GM18526 (cell line): ENCODE measurements around the gene EEF1AKMT1.

Source experiments
- POLR2A ChIP-seq: IDR thresholded peaks from 3 replicates; pipeline ENCODE4 v1.6.1; 2011; ENCODE audit not compliant: insufficient read length; ENCODE audit errors: extremely low read depth

The EEF1AKMT1 gene

DNA sequence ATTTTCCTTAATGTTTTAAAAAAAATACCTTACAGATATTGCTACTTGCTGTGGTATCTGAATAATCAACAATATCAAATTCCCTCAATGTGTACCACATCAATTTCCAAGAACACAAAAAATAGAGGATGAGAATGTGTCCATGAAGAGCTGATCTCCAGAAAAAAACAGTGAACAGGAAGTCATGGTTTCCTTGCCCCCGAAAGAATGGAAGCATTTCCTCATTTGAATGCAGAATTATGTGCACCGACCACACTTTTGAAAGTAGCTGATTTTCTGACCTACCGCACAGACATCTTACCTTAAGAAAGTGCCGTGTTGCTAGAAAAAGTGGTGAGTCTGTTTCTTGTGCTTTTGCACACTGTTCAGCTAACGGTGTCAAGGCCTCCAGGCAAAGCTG is 13.4 kb upstream of the EEF1AKMT1 start:
- no peak for TF ChIP-seq POLR2A

DNA sequence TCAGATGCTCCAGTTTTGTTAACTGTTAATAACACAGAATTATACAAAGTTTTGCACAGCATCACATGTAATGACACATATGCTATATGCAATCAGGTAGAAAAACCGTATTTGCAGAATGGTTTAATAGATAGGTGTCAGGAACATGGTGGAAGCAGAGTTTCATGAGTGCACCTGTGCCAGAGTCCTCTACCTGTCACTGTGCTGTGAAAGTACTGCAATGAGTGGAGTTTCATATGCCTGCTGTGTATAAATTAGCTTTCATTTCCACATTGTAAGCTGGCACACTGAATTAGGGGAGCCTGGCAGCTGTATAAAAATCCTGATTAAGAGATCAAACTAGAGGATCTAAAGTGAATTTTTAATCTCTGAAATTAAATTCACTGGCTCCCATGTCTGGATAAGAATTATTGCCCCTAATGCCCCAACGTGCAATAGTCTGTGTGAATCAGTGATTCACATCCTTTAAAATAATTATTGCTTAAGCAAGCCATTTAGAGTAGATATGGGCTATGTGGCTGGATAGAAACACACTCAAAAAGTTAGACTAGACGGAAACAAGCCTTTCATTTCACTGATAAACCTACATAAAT is 8.5 kb upstream of the EEF1AKMT1 start:
- no peak for TF ChIP-seq POLR2A

DNA sequence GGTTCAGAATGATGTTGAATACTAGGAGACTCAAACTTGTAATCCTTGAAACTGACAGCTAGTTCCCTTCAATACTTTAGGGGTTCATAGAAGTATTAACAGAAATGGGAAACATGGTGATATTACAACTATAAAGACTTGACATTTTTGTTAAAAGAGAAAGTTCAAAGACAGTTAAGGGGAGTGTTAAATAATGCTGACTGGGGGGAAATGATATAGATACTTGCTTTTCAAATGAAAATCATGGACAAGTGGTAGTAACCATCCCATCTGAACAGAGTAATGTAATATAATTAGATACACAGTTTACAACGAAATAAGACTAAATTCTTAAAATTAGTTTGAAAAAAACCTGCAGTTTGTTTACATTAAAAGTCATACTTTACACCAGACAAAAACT is 6.6 kb upstream of the EEF1AKMT1 start:
- TF ChIP-seq POLR2A: no peak

DNA sequence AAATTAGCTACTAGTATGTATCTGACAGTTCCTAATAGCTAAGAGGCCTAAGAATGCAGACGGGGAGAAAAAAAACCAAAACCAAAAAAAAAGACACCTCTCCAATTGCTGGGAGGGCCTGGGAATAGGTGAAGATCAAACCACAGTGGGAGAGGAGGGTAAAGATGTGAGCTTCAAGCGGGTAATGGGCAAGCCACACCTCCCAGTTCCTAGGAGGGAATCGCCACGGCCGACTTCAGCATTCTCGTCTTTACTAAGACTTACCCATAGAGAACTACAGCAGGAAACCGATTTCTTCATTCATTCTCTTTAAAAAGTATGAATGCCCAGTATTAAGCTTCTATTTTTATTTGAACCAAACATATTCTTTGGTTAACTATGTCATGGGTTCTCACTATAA is 5.6 kb upstream of the EEF1AKMT1 start:
- TF ChIP-seq POLR2A: no peak

DNA sequence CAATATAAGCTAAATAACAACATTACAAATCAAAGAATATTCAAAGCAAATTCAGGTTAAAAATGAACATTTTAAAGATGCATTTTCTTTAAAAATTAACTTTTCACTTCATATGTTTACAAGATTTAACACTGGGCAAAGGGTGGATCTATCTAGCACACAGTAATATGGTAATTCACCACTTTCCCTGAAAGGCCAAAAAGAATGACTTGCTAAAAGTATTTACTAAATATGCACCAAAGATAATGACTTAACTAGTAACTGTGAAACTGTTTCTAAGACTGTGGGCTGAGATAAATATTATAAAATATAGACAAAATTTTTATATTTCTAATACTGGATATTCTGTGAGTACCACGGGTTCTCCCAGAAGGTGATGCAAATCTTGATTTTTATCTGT is 4.5 kb upstream of the EEF1AKMT1 start:
- no peak for TF ChIP-seq POLR2A

DNA sequence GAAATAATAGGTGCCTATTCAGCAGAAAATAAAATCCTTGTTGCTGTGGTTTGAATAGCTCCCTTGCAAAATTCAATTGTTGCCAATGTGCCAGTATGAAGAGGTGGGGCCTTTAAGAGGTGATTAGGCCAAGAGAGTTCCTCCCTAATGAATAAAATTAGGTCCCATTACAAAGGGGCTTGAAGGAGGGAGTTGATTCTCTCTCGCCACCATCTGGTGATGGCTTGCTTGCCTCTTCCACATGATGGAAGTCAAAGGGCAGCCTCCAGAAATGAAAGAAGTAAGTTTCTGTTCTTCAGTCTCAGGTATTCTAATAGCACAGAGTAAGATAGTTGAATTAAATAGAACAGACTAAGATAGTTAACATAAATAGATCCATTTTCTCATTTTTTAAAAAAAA is 3.0 kb upstream of the EEF1AKMT1 start:
- no peak for TF ChIP-seq POLR2A

DNA sequence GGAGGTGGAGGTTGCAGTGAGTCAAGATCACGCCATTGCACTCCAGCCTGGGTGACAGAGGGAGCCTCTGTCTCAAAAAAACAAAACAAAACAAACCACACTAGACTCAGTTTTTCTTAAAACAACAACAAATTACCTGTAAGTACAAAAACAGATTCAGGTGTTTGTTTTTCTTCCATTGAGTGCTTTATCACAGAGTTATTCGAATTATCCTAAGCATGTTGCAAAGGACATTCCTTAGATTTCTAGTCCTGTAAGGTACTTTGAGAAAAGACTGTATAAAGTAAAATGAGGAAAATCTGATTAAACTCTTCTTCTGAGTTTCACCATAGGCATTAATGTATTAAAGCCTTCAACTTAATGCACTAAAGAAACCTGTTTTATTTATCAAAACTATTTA is 2.2 kb upstream of the EEF1AKMT1 start:
- TF ChIP-seq POLR2A: no peak

DNA sequence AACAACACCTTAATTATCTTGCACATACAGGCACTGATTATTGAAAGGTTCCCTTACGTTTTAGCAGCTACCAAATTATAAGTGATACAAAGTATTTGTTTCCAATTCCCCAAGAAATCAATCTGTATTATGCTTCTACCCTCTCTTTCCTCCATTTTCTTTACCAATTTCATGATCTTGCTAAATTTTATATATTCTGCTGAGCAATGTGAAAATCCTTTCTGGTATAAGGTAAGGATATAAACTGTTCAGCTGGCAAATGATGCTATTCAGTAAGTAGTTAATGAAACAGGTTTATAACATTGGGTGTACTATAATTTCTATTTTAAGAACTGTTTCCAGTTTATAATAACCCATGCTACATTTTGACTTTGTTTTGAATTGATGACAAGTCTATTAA is 985 bp upstream of the EEF1AKMT1 start:
- no peak for TF ChIP-seq POLR2A

DNA sequence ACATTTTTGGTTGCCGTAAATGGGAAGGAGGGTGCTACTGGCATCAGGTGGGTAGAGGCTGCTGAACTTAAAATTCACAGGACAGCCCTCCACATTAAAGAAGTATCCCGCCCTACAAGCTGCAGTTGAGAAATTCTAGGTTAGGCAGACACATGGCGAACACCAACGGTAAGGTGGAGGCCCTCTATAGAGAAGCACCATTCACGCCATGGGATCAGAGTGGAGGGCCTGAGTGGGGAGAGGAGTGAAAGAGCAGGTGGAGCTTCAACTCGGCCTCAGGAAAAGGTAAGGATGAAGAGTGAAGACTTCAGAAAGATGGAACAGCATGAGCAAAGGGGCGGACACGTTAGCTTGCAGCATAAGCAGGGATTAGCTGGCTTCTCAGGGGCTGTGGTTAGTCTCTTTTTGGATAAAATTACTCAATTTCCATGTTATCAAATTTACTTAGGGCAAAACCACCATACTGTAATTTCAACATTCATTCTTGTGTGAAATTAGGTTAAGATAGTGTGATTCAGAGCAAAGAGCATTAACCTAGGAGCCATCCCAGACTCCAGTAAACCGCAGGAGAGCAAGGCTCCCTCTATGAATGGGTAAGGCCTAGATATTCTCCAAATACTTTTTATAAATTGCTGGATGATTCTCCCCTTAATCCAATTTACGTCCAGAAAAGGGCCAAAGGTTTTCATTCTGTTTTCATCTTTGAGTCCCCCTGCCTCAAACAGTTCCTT is 1.2 kb downstream of the EEF1AKMT1 start:
- no peak for TF ChIP-seq POLR2A

DNA sequence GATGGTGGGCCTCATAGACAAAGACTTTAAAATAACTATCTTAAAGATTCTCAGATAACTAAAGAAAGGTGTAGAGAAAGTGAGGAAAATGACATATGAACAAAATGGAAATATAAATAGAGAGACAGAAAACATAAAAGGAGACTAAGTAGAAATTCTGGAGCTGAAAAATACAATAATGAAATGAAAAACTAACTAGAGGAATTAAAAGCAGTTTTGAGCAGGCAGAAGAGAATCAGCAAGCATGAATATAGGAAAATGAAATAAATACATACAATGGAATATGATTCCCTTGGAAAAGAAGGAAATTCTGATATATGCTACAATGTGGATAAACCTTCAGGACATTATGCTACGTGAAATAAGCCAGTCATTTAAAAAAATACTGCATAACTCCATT is 3.9 kb downstream of the EEF1AKMT1 start:
- TF ChIP-seq POLR2A: no peak

DNA sequence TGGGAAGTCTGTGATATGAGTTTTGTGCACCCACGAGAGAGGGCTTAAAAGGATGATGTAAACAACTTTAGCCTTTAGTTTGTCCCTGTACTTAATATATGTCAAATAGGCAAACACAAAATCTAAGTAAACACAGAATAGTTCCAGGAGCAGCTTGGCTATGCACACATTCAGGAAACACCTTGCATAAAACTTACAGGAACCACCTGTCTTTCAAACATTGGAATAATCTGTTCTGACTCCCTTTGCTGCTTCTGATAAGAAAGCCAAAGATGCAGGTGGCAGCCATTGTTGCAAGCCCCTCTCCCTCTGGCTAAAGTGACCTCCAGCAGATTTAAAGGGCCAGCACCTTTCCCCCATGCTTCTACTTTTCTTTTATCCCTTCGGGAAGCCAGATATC is 4.7 kb downstream of the EEF1AKMT1 start:
- no peak for TF ChIP-seq POLR2A

DNA sequence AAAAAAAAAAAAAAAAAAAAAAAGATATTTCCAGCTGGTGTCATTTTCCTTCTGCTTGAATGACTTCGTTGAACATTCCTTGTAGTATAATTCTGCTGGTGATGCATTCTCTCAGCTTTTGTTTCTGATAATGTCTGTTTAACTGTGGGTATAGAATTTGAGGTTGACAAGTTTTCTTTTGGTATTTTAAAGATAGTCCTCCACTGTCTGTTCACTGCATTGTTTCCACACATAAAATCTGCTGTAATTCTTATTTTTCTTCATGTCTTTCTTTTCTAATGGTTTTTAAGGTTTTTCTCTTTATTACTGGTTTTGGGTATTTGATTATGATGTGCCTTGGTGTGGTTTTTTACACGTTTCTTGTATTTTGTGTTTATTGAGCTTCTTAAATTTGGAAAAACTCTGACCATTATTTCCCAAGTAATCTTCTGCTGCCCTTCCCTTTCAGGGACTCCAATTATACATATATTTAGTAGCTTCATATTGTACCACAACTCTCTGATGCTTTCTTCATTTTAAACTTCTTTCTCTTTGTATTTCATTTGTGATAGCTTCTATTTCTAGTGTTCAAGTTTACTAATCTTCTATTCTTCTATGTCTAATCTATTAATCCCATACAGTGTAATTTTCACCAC is 6.3 kb downstream of the EEF1AKMT1 start:
- no peak for TF ChIP-seq POLR2A

DNA sequence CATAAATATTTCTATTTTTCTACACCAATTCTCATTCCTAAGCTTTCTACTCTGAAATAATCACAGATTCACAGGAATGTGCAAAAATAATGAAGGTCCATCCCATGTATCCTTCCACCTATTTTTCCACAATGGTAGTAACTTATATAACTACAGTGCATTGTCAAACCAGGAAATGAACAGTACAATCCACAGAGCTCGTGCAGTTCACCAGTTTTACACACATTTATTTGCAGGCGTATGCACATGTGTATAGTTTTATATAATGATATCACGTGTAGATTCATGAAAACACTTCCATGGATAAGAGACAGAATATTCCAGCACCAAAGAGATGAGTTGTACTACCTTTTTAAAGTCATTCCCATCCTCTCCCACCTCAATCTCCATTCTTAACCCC is 12.9 kb downstream of the EEF1AKMT1 start:
- TF ChIP-seq POLR2A: no peak

DNA sequence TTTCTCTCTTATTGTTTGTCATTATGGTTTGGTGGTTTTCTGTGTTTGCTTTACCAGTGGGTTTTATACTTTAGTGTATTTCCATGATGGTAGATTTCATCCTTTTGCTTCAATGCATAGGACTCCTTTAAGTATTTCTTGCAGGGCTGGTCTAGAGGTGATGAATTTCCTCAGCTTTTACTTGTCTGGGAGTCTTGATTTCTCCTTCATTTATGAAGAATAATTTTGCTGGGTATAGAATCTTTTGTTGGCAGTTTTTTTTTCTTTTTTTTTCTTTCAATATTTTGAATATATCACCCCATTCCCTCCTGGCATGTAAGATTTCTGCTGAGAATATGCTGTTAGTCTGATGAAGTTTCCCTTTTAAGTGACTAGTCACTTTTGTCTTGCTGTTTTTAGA is 19.8 kb downstream of the EEF1AKMT1 start:
- TF ChIP-seq POLR2A: no peak

DNA sequence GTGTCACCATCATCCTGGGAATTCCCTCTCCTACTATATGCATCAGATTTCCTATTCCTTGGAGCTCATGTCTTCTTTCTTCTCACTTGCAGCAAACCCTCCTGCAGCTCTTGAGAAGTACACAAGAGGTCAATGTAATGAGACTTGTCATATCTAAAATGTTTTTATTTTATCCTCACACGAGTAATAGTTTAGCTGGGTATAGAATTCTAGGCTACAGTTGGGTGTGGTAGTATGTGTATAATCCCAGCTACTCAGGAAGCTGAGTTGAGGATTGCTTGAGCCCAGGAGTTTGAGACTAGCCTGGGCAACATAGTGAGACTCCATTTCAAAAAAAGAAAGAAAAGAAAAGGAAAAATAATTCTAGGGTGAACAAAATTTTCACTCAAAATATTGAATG is 24.4 kb downstream of the EEF1AKMT1 start:
- TF ChIP-seq POLR2A: no peak

DNA sequence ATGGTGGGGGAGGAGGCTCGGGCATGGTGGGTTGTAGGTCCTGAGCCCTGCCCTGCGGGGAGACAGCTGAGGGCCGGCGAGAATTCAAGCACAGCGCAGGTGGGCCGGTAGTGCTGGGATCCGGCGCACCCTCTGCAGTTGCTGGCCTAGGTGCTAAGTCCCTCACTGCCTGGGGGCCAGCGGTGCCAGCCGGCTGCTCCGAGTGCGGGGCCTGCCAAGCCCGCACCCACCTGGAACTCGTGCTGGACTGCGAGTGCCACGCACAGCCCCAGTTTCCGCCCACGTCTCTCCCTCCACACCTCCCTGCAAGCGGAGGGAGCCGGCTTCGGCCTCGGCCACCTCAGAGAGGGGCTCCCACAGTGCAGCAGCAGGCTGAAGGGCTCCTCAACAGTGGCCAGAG is 33.7 kb downstream of the EEF1AKMT1 start:
- TF ChIP-seq POLR2A: no peak

DNA sequence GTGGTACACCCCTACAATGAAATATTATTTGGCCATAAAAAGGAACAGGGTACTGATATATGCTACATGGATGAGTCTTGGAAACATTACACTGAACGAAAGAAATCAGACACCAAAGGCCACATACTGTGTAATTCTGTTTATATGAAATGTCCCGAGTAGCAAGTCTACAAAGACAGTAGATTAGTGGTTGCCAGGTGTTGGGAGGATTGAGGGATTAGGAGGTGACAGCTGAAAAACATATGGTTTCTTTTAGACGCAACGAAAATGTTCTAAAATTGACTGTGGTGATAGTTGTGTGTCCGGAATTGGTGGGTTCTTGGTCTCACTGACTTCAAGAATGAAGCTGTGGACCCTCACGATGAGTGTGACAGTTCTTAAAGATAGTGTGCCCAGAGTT is 35.1 kb downstream of the EEF1AKMT1 start:
- TF ChIP-seq POLR2A: no peak
